ENCODE results near the gene RNF168.
A peak's percentile ranks its signal among the peaks of the same experiment; 100 is the strongest.
"Not testable (repeated sequence)": the region's sequence is repeated elsewhere in the genome, so short reads cannot be mapped to it uniquely, and the experiment has no call there.

Gene RNF168

GRCh38 chr3:196463804-196464203, 39.8 kb downstream of the RNF168 start:
- no peak for DNase-seq

GRCh38 chr3:196463478-196463756, 40.2 kb downstream of the RNF168 start:
- no peak for DNase-seq

- DNase-seq: not testable (repeated sequence)
Observed at GRCh38 chr3:196462680-196463477, 40.7 kb downstream of the RNF168 start.

- no peak for DNase-seq
Observed at GRCh38 chr3:196458063-196458462, 45.5 kb downstream of the RNF168 start.

GRCh38 chr3:196457470-196457869, 46.1 kb downstream of the RNF168 start:
- DNase-seq: not testable (repeated sequence)

- DNase-seq: no peak
Observed at GRCh38 chr3:196454935-196455334, 48.6 kb downstream of the RNF168 start.

GRCh38 chr3:196445391-196445790, 58.2 kb downstream of the RNF168 start:
- DNase-seq: not testable (repeated sequence)

GRCh38 chr3:196444500-196444894, 59.1 kb downstream of the RNF168 start:
- DNase-seq: no peak

GRCh38 chr3:196440696-196441095, 62.9 kb downstream of the RNF168 start:
- DNase-seq: no peak

GRCh38 chr3:196440041-196440537, 63.5 kb downstream of the RNF168 start:
- no peak for DNase-seq

- peak; percentile 84 to 99 (median 95) for DNase-seq
Observed at GRCh38 chr3:196432137-196432879, 71.3 kb downstream of the RNF168 start, which contains the start of gene UBXN7. TSS of gene UBXN7 (minus strand) at chr3:196432427. CDS start at chr3:196432399, 28 bp downstream.

- DNase-seq: peak in 10 of 14 donors; percentile 14 to 69 (median 38)
Observed at GRCh38 chr3:196431181-196432136, 72.1 kb downstream of the RNF168 start.

- DNase-seq: no peak
Observed at GRCh38 chr3:196428041-196428440, 75.5 kb downstream of the RNF168 start.

GRCh38 chr3:196424421-196424820, 79.1 kb downstream of the RNF168 start:
- DNase-seq: not testable (repeated sequence)

GRCh38 chr3:196423044-196423781, 80.4 kb downstream of the RNF168 start:
- peak in 10 of 14 donors; percentile 2 to 61 (median 8) for DNase-seq

- not testable (repeated sequence) for DNase-seq
Observed at GRCh38 chr3:196421668-196422067, 81.9 kb downstream of the RNF168 start.

- no peak for DNase-seq
Observed at GRCh38 chr3:196419386-196419785, 84.2 kb downstream of the RNF168 start.

All from C1 segment of cervical spinal cord (tissue), 14 donors.